ENCODE results near the gene APBB2.

- no peak for TF ChIP-seq CTCF (IDR thresholded peaks at IDR 0.05; ENCODE audit: low read depth, low read length, poor library complexity, severe bottlenecking)
- TF ChIP-seq EZH2phosphoT487 (IDR thresholded peaks at IDR 0.05; ENCODE audit: borderline replicate concordance, low read length) = no peak
Observed at GRCh38 chr4:41065434-41066006, 148.8 kb downstream of the APBB2 start.

All from DOHH2 (cell line).